ENCODE results near the gene MYMX. TPM values are rescaled to one million over a fixed set of nuclear protein-coding genes. Genes with fewer than 3 reads are reported as not detected.

The MYMX gene
- not detected for polyA plus RNA-seq (2013)

GRCh38 chr6:44216677-44217331 is at the start of gene MYMX:
MYMX (plus strand) TSS chr6:44216926; CDS start chr6:44217472, 546 bp downstream.
- H3K4me1 ChIP-seq (ENCODE audit: control extremely low read depth in 1 of 4, control insufficient read depth in 4 of 4, insufficient read depth in 4 of 4, low read length in 3 of 4) = peaks cover 0 to 54% (median 46%) of the 10 kb centered on the region in 4 experiments

GRCh38 chr6:44167567-44167966 is 49.2 kb upstream of the MYMX start:
- Histone ChIP-seq H3K4me1 (ENCODE audit: control extremely low read depth in 1 of 4, control insufficient read depth in 4 of 4, insufficient read depth in 4 of 4, low read length in 3 of 4) (peaks cover 0 to 18% (median 12%) of the 10 kb centered on the region in 4 experiments), H3K27ac (ENCODE audit: insufficient read depth in 1 of 2, low read depth in 1 of 2, low read length in 2 of 2, poor library complexity in 1 of 2, severe bottlenecking in 2 of 2) (no peak overlapping the region), H3K4me3 (ENCODE audit: control insufficient read depth in 1 of 7, extremely low read depth in 1 of 7, insufficient read depth in 4 of 7, low read depth in 2 of 7, low read length in 6 of 7) (no peak overlapping the region), H3K27me3 (replicated peaks in 2 of 5; ENCODE audit: control insufficient read depth in 4 of 5, insufficient read depth in 5 of 5, low read length in 4 of 5) (no peaks in the 10 kb centered on the region), H3K9me3 (ENCODE audit: control extremely low read depth in 1 of 5, control insufficient read depth in 4 of 5, insufficient read depth in 2 of 5, low read depth in 1 of 5, low read length in 4 of 5) (no peaks in the 10 kb centered on the region), H3K36me3 (ENCODE audit: control insufficient read depth in 4 of 4, insufficient read depth in 4 of 4, low read length in 3 of 4) (no peaks in the 10 kb centered on the region)
- WGBS (ENCODE audit: insufficient coverage) = 100% methylated on average over 1 of the region's 1 CpG
- no peak for DNase-seq
- CTCF ChIA-PET = no interaction called here
- POLR2A ChIA-PET = no interaction called here

More at GRCh38 chr6:44216677-44217331, at the start of gene MYMX:
- Histone ChIP-seq H3K9me3 (ENCODE audit: control extremely low read depth in 1 of 5, control insufficient read depth in 4 of 5, insufficient read depth in 2 of 5, low read depth in 1 of 5, low read length in 4 of 5) (no peaks in the 10 kb centered on the region), H3K4me3 (ENCODE audit: control insufficient read depth in 1 of 7, extremely low read depth in 1 of 7, insufficient read depth in 4 of 7, low read depth in 2 of 7, low read length in 6 of 7) (no peak within 1 kb of the TSS), H3K27me3 (replicated peaks in 2 of 5; ENCODE audit: control insufficient read depth in 4 of 5, insufficient read depth in 5 of 5, low read length in 4 of 5) (no peaks in the 10 kb centered on the region), H3K27ac (ENCODE audit: insufficient read depth in 1 of 2, low read depth in 1 of 2, low read length in 2 of 2, poor library complexity in 1 of 2, severe bottlenecking in 2 of 2) (no peak within 1 kb of the TSS), H3K36me3 (ENCODE audit: control insufficient read depth in 4 of 4, insufficient read depth in 4 of 4, low read length in 3 of 4) (no peaks in the 10 kb centered on the region)
- WGBS (ENCODE audit: insufficient coverage) = 80% methylated on average over 5 of the region's 7 CpGs
- ChIA-PET POLR2A (no interaction called here), CTCF (interaction anchor here (1.3 to 2.5 kb wide), 4 partner anchors 9 to 40 kb away, joined by 3 to 8 read pairs (median 5); no protein-coding TSS in a partner anchor)
- DNase-seq = peak in 1 of 3 donors; percentile 33

- no peak for DNase-seq
- no peaks in the 10 kb centered on the region for H3K36me3 ChIP-seq (ENCODE audit: control insufficient read depth in 4 of 4, insufficient read depth in 4 of 4, low read length in 3 of 4)
- H3K4me3 ChIP-seq (ENCODE audit: control insufficient read depth in 1 of 7, extremely low read depth in 1 of 7, insufficient read depth in 4 of 7, low read depth in 2 of 7, low read length in 6 of 7) = no peak overlapping the region
- no peaks in the 10 kb centered on the region for H3K27me3 ChIP-seq (replicated peaks in 2 of 5; ENCODE audit: control insufficient read depth in 4 of 5, insufficient read depth in 5 of 5, low read length in 4 of 5)
- POLR2A ChIA-PET = interaction anchor here (0.5 kb wide), 1 partner anchor 376 kb away, joined by 3 read pairs; no protein-coding TSS in a partner anchor
- H3K9me3 ChIP-seq (ENCODE audit: control extremely low read depth in 1 of 5, control insufficient read depth in 4 of 5, insufficient read depth in 2 of 5, low read depth in 1 of 5, low read length in 4 of 5) = no peaks in the 10 kb centered on the region
- CTCF ChIA-PET = interaction anchor here (0.7 to 4.9 kb wide), 15 partner anchors 8 to 170 kb away, joined by 3 to 65 read pairs (median 3); no protein-coding TSS in a partner anchor
- 97% methylated on average over 8 of the region's 9 CpGs for WGBS (ENCODE audit: insufficient coverage)
- H3K4me1 ChIP-seq (ENCODE audit: control extremely low read depth in 1 of 4, control insufficient read depth in 4 of 4, insufficient read depth in 4 of 4, low read length in 3 of 4) = peaks cover 0 to 23% (median 15%) of the 10 kb centered on the region in 4 experiments
- no peak overlapping the region for H3K27ac ChIP-seq (ENCODE audit: insufficient read depth in 1 of 2, low read depth in 1 of 2, low read length in 2 of 2, poor library complexity in 1 of 2, severe bottlenecking in 2 of 2)
Measured at GRCh38 chr6:44169154-44169553, 47.6 kb upstream of the MYMX start.

- H3K4me1 ChIP-seq (ENCODE audit: control extremely low read depth in 1 of 4, control insufficient read depth in 4 of 4, insufficient read depth in 4 of 4, low read length in 3 of 4) = peaks cover 0 to 23% (median 15%) of the 10 kb centered on the region in 4 experiments
- no peaks in the 10 kb centered on the region for H3K27me3 ChIP-seq (replicated peaks in 2 of 5; ENCODE audit: control insufficient read depth in 4 of 5, insufficient read depth in 5 of 5, low read length in 4 of 5)
- WGBS (ENCODE audit: insufficient coverage) = 81% methylated on average over 8 of the region's 10 CpGs
- H3K4me3 ChIP-seq (ENCODE audit: control insufficient read depth in 1 of 7, extremely low read depth in 1 of 7, insufficient read depth in 4 of 7, low read depth in 2 of 7, low read length in 6 of 7) = no peak overlapping the region
- POLR2A ChIA-PET = interaction anchor here (0.5 kb wide), 1 partner anchor 376 kb away, joined by 3 read pairs; no protein-coding TSS in a partner anchor
- H3K9me3 ChIP-seq (ENCODE audit: control extremely low read depth in 1 of 5, control insufficient read depth in 4 of 5, insufficient read depth in 2 of 5, low read depth in 1 of 5, low read length in 4 of 5) = no peaks in the 10 kb centered on the region
- CTCF ChIA-PET = interaction anchor here (0.7 to 4.9 kb wide), 11 partner anchors 9 to 170 kb away, joined by 3 to 65 read pairs (median 3); no protein-coding TSS in a partner anchor
- DNase-seq = no peak
- H3K27ac ChIP-seq (ENCODE audit: insufficient read depth in 1 of 2, low read depth in 1 of 2, low read length in 2 of 2, poor library complexity in 1 of 2, severe bottlenecking in 2 of 2) = no peak overlapping the region
- H3K36me3 ChIP-seq (ENCODE audit: control insufficient read depth in 4 of 4, insufficient read depth in 4 of 4, low read length in 3 of 4) = no peaks in the 10 kb centered on the region
Measured at GRCh38 chr6:44169886-44170570, 46.7 kb upstream of the MYMX start.

GRCh38 chr6:44171899-44172546 is 44.7 kb upstream of the MYMX start:
- Histone ChIP-seq H3K9me3 (ENCODE audit: control extremely low read depth in 1 of 5, control insufficient read depth in 4 of 5, insufficient read depth in 2 of 5, low read depth in 1 of 5, low read length in 4 of 5) (no peaks in the 10 kb centered on the region), H3K4me1 (ENCODE audit: control extremely low read depth in 1 of 4, control insufficient read depth in 4 of 4, insufficient read depth in 4 of 4, low read length in 3 of 4) (peaks cover 0 to 20% (median 16%) of the 10 kb centered on the region in 4 experiments), H3K27ac (ENCODE audit: insufficient read depth in 1 of 2, low read depth in 1 of 2, low read length in 2 of 2, poor library complexity in 1 of 2, severe bottlenecking in 2 of 2) (no peak overlapping the region), H3K36me3 (ENCODE audit: control insufficient read depth in 4 of 4, insufficient read depth in 4 of 4, low read length in 3 of 4) (no peaks in the 10 kb centered on the region), H3K27me3 (replicated peaks in 2 of 5; ENCODE audit: control insufficient read depth in 4 of 5, insufficient read depth in 5 of 5, low read length in 4 of 5) (no peaks in the 10 kb centered on the region), H3K4me3 (ENCODE audit: control insufficient read depth in 1 of 7, extremely low read depth in 1 of 7, insufficient read depth in 4 of 7, low read depth in 2 of 7, low read length in 6 of 7) (no peak overlapping the region)
- DNase-seq = no peak
- ChIA-PET CTCF (interaction anchor here (0.6 to 4.9 kb wide), 21 partner anchors 11 to 85 kb away, joined by 3 to 65 read pairs (median 4); partner anchors contain the start of genes CAPN11 and HSP90AB1), POLR2A (no interaction called here)
- WGBS (ENCODE audit: insufficient coverage) = 100% methylated on average over 8 of the region's 12 CpGs

GRCh38 chr6:44172731-44173500 is 43.8 kb upstream of the MYMX start:
- POLR2A ChIA-PET = no interaction called here

More at GRCh38 chr6:44172731-44173500, 43.8 kb upstream of the MYMX start:
- DNase-seq = peak; percentile 74 to 86 (median 83)
- Histone ChIP-seq H3K27me3 (replicated peaks in 2 of 5; ENCODE audit: control insufficient read depth in 4 of 5, insufficient read depth in 5 of 5, low read length in 4 of 5) (no peaks in the 10 kb centered on the region), H3K9me3 (ENCODE audit: control extremely low read depth in 1 of 5, control insufficient read depth in 4 of 5, insufficient read depth in 2 of 5, low read depth in 1 of 5, low read length in 4 of 5) (no peaks in the 10 kb centered on the region), H3K4me3 (ENCODE audit: control insufficient read depth in 1 of 7, extremely low read depth in 1 of 7, insufficient read depth in 4 of 7, low read depth in 2 of 7, low read length in 6 of 7) (no peak overlapping the region), H3K4me1 (ENCODE audit: control extremely low read depth in 1 of 4, control insufficient read depth in 4 of 4, insufficient read depth in 4 of 4, low read length in 3 of 4) (peaks cover 0 to 25% (median 23%) of the 10 kb centered on the region in 4 experiments), H3K27ac (ENCODE audit: insufficient read depth in 1 of 2, low read depth in 1 of 2, low read length in 2 of 2, poor library complexity in 1 of 2, severe bottlenecking in 2 of 2) (no peak overlapping the region), H3K36me3 (ENCODE audit: control insufficient read depth in 4 of 4, insufficient read depth in 4 of 4, low read length in 3 of 4) (no peaks in the 10 kb centered on the region)
- 14% methylated on average over 9 of the region's 15 CpGs for WGBS (ENCODE audit: insufficient coverage)
- CTCF ChIA-PET = interaction anchor here (0.5 to 4.9 kb wide), 23 partner anchors 9 to 123 kb away, joined by 3 to 65 read pairs (median 4); partner anchors contain the start of genes HSP90AB1 and SLC29A1
